Measurements from ENCODE around the gene CUX1. TPM values are rescaled to one million over a fixed set of nuclear protein-coding genes. Genes with fewer than 3 reads are reported as not detected.

CUX1 gene
- total RNA-seq: 29.0 and 30.2 TPM in 2 replicates

GRCh38 chr7:101817471-101818286, at the start of gene CUX1:
Gene CUX1 (plus strand): TSS chr7:101817626. CDS start chr7:101817640, 14 bp downstream.

GRCh38 chr7:102286237-102287110, 469.0 kb downstream of the CUX1 start, which contains the start of gene SH2B2:
Gene SH2B2 (plus strand): TSS chr7:102286868. CDS start chr7:102300551, 13,683 bp downstream.

Small RNA genes within 50 kb of the gene (small RNA-seq; reads per million reads assigned to genes)
- gene AC005086.2: 0.28 reads per million
- not detected for gene AC005086.3
- gene AC005086.4: not detected
- not detected for gene AC005088.1
- not detected for gene MIR4285
- not detected for gene RF00554

Other genes starting within 250 kb of the CUX1 start
- not detected in 2 replicates for gene MYL10, start 188.3 kb upstream of the CUX1 start, total RNA-seq

Data from thoracic aorta endothelial cell (primary cell).